Left colon (tissue), 2 donors: ENCODE results near the gene TXNDC2. TPM values are rescaled to one million over a fixed set of nuclear protein-coding genes. Genes with fewer than 3 reads are reported as not detected.

ENCODE experiments used
- ATAC-seq: fragments of 200-7000 bp; cut with Tn5 transposase; one replicate; pipeline ENCODE4 v1.9.1; 2020; ENCODE audit warnings: mild to moderate bottlenecking, moderate library complexity
- DNase-seq, 2 donors: peaks; one replicate each; pipeline ENCODE4 v3.0.0-alpha.2; 2020
- intact Hi-C, 2 donors: fragments of 100-400 bp; cut with DNase I in 1 of 2; cut with micrococcal nuclease in 1 of 2; formaldehyde crosslinking; loops; one replicate each; pipeline versions ENCODE4 v1.11.2 to v1.14.0; 2022; cut with DNase I, micrococcal nuclease
- long read RNA-seq: library from polyadenylated mRNA; unstranded; transcript quantifications from one replicate; pipeline ENCODE4 v2.0.0, GENCODE V29; 2021
- total RNA-seq, 2 donors: library from RNA; stranded (reverse); fragmentation: NEBNext Ultra II Directional; extraction: Animal tissue kit (Norgen Biotek cat#: 25700); gene quantifications; one replicate each; pipeline ENCODE4 v1.2.1, GENCODE V29; 2021
- donor health status: DM: no; HTN: no; CAD: no.
- donor health status: DM: yes; HTN: yes; CAD: no.

Gene TXNDC2
- total RNA-seq = not detected
- long read RNA-seq = 0 reads

GRCh38 chr18:9885170-9886004, at the start of gene TXNDC2:
TSS of gene TXNDC2 (plus strand) at chr18:9885973. CDS start at chr18:9886681, 708 bp downstream.
- DNase-seq = no peak
- intact Hi-C loops = no loop called here
- ATAC-seq = no peak

GRCh38 chr18:9838144-9838877, 47.5 kb upstream of the TXNDC2 start:
- ATAC-seq = no peak
- no peak for DNase-seq
- intact Hi-C loops = no loop called here

- DNase-seq = no peak
- no peak for ATAC-seq
- intact Hi-C loops = no loop called here
Observed at GRCh38 chr18:9839211-9839610, 46.6 kb upstream of the TXNDC2 start.

- intact Hi-C loops = no loop called here
- DNase-seq = no peak
- ATAC-seq = no peak
Observed at GRCh38 chr18:9839853-9840252, 45.9 kb upstream of the TXNDC2 start.

GRCh38 chr18:9841752-9842151, 44.0 kb upstream of the TXNDC2 start:
- DNase-seq (no peak), ATAC-seq (no peak)
- intact Hi-C loops = no loop called here

- ATAC-seq (no peak), DNase-seq (no peak)
- intact Hi-C loops = no loop called here
Observed at GRCh38 chr18:9842448-9842847, 43.3 kb upstream of the TXNDC2 start.

GRCh38 chr18:9845256-9845655, 40.5 kb upstream of the TXNDC2 start:
- intact Hi-C loops = no loop called here
- no peak for DNase-seq
- ATAC-seq = no peak

- no peak for DNase-seq
- no peak for ATAC-seq
- intact Hi-C loops = no loop called here
Observed at GRCh38 chr18:9846162-9846925, 39.4 kb upstream of the TXNDC2 start.

- ATAC-seq = peak; percentile 64
- DNase-seq = no peak
- intact Hi-C loops = no loop called here
Observed at GRCh38 chr18:9848170-9848879, 37.4 kb upstream of the TXNDC2 start.

GRCh38 chr18:9849407-9850283, 36.1 kb upstream of the TXNDC2 start:
- ATAC-seq (peak; percentile 90), DNase-seq (peak; percentile 45 to 79)
- intact Hi-C loops = no loop called here

- ATAC-seq (no peak), DNase-seq (no peak)
Observed at GRCh38 chr18:9850309-9850708, 35.5 kb upstream of the TXNDC2 start.

GRCh38 chr18:9851511-9851910, 34.3 kb upstream of the TXNDC2 start:
- ATAC-seq (no peak), DNase-seq (no peak)
- intact Hi-C loops = no loop called here

More at GRCh38 chr18:9850309-9850708, 35.5 kb upstream of the TXNDC2 start:
- intact Hi-C loops = no loop called here

GRCh38 chr18:9852266-9853081, 33.3 kb upstream of the TXNDC2 start:
- DNase-seq = no peak
- ATAC-seq = no peak
- intact Hi-C loops = no loop called here

- ATAC-seq = no peak
- intact Hi-C loops = no loop called here
- DNase-seq = no peak
Observed at GRCh38 chr18:9854801-9855676, 30.7 kb upstream of the TXNDC2 start.

GRCh38 chr18:9855681-9856080, 30.1 kb upstream of the TXNDC2 start:
- DNase-seq = no peak
- intact Hi-C loops = no loop called here
- no peak for ATAC-seq

- intact Hi-C loops = no loop called here
- ATAC-seq (no peak), DNase-seq (no peak)
Observed at GRCh38 chr18:9856092-9856491, 29.7 kb upstream of the TXNDC2 start.
